HEK293 (cell line): ENCODE results near the gene MACF1.

Experiments used
- CTCF ChIA-PET: fragments of 350-600 bp; formaldehyde crosslinking; extraction: SDS; loops from one replicate; lab custom pipeline; 2021; ENCODE audit warnings: antibody characterized with exemption; lab: Yijun Ruan, JAX
- POLR2A ChIA-PET: fragments of 300-600 bp; formaldehyde crosslinking; extraction: SDS; loops from one replicate; lab custom pipeline; 2020; ENCODE audit warnings: antibody characterized with exemption, inconsistent platforms; lab: Yijun Ruan, JAX
- H3K27ac ChIP-seq: fragments of 200-500 bp; sonication (Bioruptor generic); 2 replicates; pipeline ENCODE4 v1.5.1; 2014; ENCODE audit warnings: low read depth, low read length, control low read depth, inconsistent platforms; ENCODE audit errors: extremely low read depth
- H3K36me3 ChIP-seq, 2 experiments: fragments of 200-500 bp in 1 of 2; sonication (Bioruptor generic) in 1 of 2; 1 replicate in 1 of 2; 2 replicates in 1 of 2; pipeline ENCODE4 v1.5.1; 2014 to 2017; ENCODE audit warnings: inconsistent platforms in 2 of 2, low read length in 2 of 2; ENCODE audit not compliant: control insufficient read depth in 2 of 2, insufficient read depth in 1 of 2
- H3K4me1 ChIP-seq: fragments of 200-500 bp; sonication (Bioruptor generic); 2 replicates; pipeline ENCODE4 v1.5.1; 2014; ENCODE audit warnings: mild to moderate bottlenecking, low read length, inconsistent platforms; ENCODE audit not compliant: control insufficient read depth, insufficient read depth
- H3K4me3 ChIP-seq: 2 replicates; pipeline ENCODE4 v1.5.1; 2011; ENCODE audit warnings: low read depth, mild to moderate bottlenecking, control low read depth, low read length, moderate library complexity
- H3K9me3 ChIP-seq: fragments of 200-500 bp; sonication (Bioruptor generic); 2 replicates; pipeline ENCODE4 v1.5.1; 2014; ENCODE audit warnings: low read depth, low read length, inconsistent platforms; ENCODE audit not compliant: control insufficient read depth, insufficient read depth
- ELK4 ChIP-seq: IDR thresholded peaks from 2 replicates; pipeline ENCODE4 v1.6.1; 2011; ENCODE audit warnings: mild to moderate bottlenecking, low read depth, low read length, borderline replicate concordance
- GLI2 ChIP-seq: fragments of 450-650 bp; formaldehyde crosslinking; IDR thresholded peaks from 2 replicates; pipeline ENCODE4; 2017; ENCODE audit warnings: missing biosample characterization, missing genetic modification characterization, low read depth, borderline replicate concordance
- GLI4 ChIP-seq: fragments of 450-650 bp; formaldehyde crosslinking; IDR thresholded peaks from 2 replicates; pipeline ENCODE4 v1.5.1; 2016; ENCODE audit warnings: missing biosample characterization, missing genetic modification characterization
- KLF17 ChIP-seq: fragments of 450-650 bp; formaldehyde crosslinking; IDR thresholded peaks from 2 replicates; pipeline ENCODE4 v1.5.1; 2016; ENCODE audit warnings: missing biosample characterization, missing genetic modification characterization
- KLF8 ChIP-seq: fragments of 450-650 bp; formaldehyde crosslinking; IDR thresholded peaks from 2 replicates; pipeline ENCODE4 v1.5.1; 2016; ENCODE audit warnings: missing biosample characterization, missing genetic modification characterization
- OVOL3 ChIP-seq: fragments of 450-650 bp; formaldehyde crosslinking; IDR thresholded peaks from 2 replicates; pipeline ENCODE4 v1.5.1; 2016; ENCODE audit warnings: missing biosample characterization, missing genetic modification characterization
- SALL2 ChIP-seq: fragments of 450-650 bp; formaldehyde crosslinking; IDR thresholded peaks from 2 replicates; pipeline ENCODE4 v1.5.0; 2017; ENCODE audit warnings: missing biosample characterization, mild to moderate bottlenecking, missing genetic modification characterization, borderline replicate concordance
- SP7 ChIP-seq: fragments of 450-650 bp; formaldehyde crosslinking; IDR thresholded peaks from 2 replicates; pipeline ENCODE4 v1.5.1; 2016; ENCODE audit warnings: missing biosample characterization, missing genetic modification characterization
- TCF7L2 ChIP-seq: IDR thresholded peaks from 2 replicates; pipeline ENCODE4 v1.6.1; 2011; ENCODE audit warnings: low read depth, mild to moderate bottlenecking, inconsistent platforms, low read length, moderate library complexity, borderline replicate concordance
- TRIM28 ChIP-seq: IDR thresholded peaks from 2 replicates; pipeline ENCODE4 v1.6.1; 2011; ENCODE audit warnings: low read length, control low read depth, borderline replicate concordance
- ZBTB26 ChIP-seq: fragments of 450-650 bp; formaldehyde crosslinking; optimal IDR thresholded peaks from 2 replicates; pipeline ENCODE3; 2016; ENCODE audit warnings: missing biosample characterization, mild to moderate bottlenecking, missing genetic modification characterization
- ZBTB44 ChIP-seq: fragments of 450-650 bp; IDR thresholded peaks from 2 replicates; pipeline ENCODE4 v1.5.1; 2018; ENCODE audit warnings: missing biosample characterization, mild to moderate bottlenecking, missing genetic modification characterization
- ZBTB48 ChIP-seq: fragments of 450-650 bp; formaldehyde crosslinking; IDR thresholded peaks from 2 replicates; pipeline ENCODE4 v1.5.1; 2016; ENCODE audit warnings: missing biosample characterization, missing genetic modification characterization
- ZNF114 ChIP-seq: fragments of 450-650 bp; formaldehyde crosslinking; IDR thresholded peaks from 2 replicates; pipeline ENCODE4 v1.5.0; 2017; ENCODE audit warnings: missing biosample characterization, missing genetic modification characterization
- ZNF121 ChIP-seq: fragments of 450-650 bp; formaldehyde crosslinking; IDR thresholded peaks from 2 replicates; pipeline ENCODE4 v1.5.1; 2016; ENCODE audit warnings: missing biosample characterization, missing genetic modification characterization
- ZNF175 ChIP-seq: fragments of 450-650 bp; formaldehyde crosslinking; IDR thresholded peaks from 2 replicates; pipeline ENCODE4 v1.5.1; 2016; ENCODE audit warnings: missing biosample characterization, missing genetic modification characterization
- ZNF19 ChIP-seq: fragments of 450-650 bp; formaldehyde crosslinking; IDR thresholded peaks from 2 replicates; pipeline ENCODE4; 2016; ENCODE audit warnings: missing biosample characterization, missing genetic modification characterization, low read depth
- ZNF266 ChIP-seq: fragments of 450-650 bp; formaldehyde crosslinking; IDR thresholded peaks from 2 replicates; pipeline ENCODE4 v1.5.1; 2016; ENCODE audit warnings: missing biosample characterization, missing genetic modification characterization, low read depth
- ZNF366 ChIP-seq: fragments of 450-650 bp; formaldehyde crosslinking; conservative IDR thresholded peaks from 2 replicates; pipeline ENCODE4 v1.5.1; 2016; ENCODE audit warnings: missing biosample characterization, missing genetic modification characterization
- ZNF416 ChIP-seq: fragments of 450-650 bp; formaldehyde crosslinking; IDR thresholded peaks from 2 replicates; pipeline ENCODE4 v1.5.1; 2016; ENCODE audit warnings: missing biosample characterization, missing genetic modification characterization
- ZNF48 ChIP-seq: fragments of 450-650 bp; formaldehyde crosslinking; IDR thresholded peaks from 2 replicates; pipeline ENCODE4 v1.5.1; 2016; ENCODE audit warnings: missing biosample characterization, missing genetic modification characterization
- ZNF510 ChIP-seq: fragments of 450-650 bp; formaldehyde crosslinking; IDR thresholded peaks from 2 replicates; pipeline ENCODE4 v1.5.1; 2018; ENCODE audit warnings: mild to moderate bottlenecking, missing genetic modification characterization, missing biosample characterization; ENCODE audit not compliant: insufficient replicate concordance
- ZNF548 ChIP-seq: fragments of 450-650 bp; formaldehyde crosslinking; IDR thresholded peaks from 2 replicates; pipeline ENCODE4 v1.5.1; 2016; ENCODE audit warnings: missing biosample characterization, missing genetic modification characterization
- ZNF747 ChIP-seq: fragments of 450-650 bp; formaldehyde crosslinking; IDR thresholded peaks from 2 replicates; pipeline ENCODE4 v1.5.1; 2016; ENCODE audit warnings: missing biosample characterization, missing genetic modification characterization
- ZNF777 ChIP-seq: fragments of 450-650 bp; formaldehyde crosslinking; IDR thresholded peaks from 2 replicates; pipeline ENCODE4 v1.5.1; 2017; ENCODE audit warnings: missing biosample characterization, missing genetic modification characterization, borderline replicate concordance
- ZNF785 ChIP-seq: fragments of 450-650 bp; formaldehyde crosslinking; IDR thresholded peaks from 2 replicates; pipeline ENCODE4 v1.5.1; 2016; ENCODE audit warnings: missing biosample characterization, missing genetic modification characterization
- ZNF843 ChIP-seq: fragments of 450-650 bp; formaldehyde crosslinking; IDR thresholded peaks from 2 replicates; pipeline ENCODE4 v1.5.1; 2016; ENCODE audit warnings: missing biosample characterization, missing genetic modification characterization
- ZSCAN23 ChIP-seq: fragments of 450-650 bp; formaldehyde crosslinking; IDR thresholded peaks from 2 replicates; pipeline ENCODE4 v1.5.1; 2016; ENCODE audit warnings: missing biosample characterization, missing genetic modification characterization

MACF1 gene

DNA sequence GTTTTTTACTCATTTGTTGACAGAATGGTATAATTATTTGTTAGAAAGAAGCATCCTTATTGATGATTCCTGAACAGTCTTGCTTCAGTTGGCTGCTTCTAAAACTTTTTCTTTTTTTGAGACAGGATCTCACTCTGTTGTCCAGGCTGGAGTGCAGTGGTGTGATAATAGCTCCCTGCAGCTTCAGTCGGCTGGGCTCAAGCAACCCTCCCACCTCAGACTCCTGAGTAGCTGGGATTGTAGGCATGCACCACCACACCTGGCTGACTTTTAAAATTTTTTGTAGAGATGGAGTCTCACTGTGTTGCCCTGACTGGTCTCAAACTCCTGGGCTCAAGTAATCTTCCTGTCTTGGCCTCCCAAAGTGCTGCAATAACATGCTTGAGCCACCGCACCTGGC is 38.8 kb downstream of the MACF1 start:
- H3K36me3 ChIP-seq: no peaks in the 10 kb centered on the region
- TF ChIP-seq ZNF121 (tag by site-specific recombination): peak; percentile 77
- no peak for TF ChIP-seq ZSCAN23 (tag by site-specific recombination)
- TF ChIP-seq, all 188 proteins: peak for 1
- no peak overlapping the region for H3K27ac ChIP-seq
- no peaks in the 10 kb centered on the region for H3K9me3 ChIP-seq
- H3K4me1 ChIP-seq: no peaks in the 10 kb centered on the region
- ChIA-PET POLR2A (no interaction called here), CTCF (no interaction called here)
- no peak overlapping the region for H3K4me3 ChIP-seq

DNA sequence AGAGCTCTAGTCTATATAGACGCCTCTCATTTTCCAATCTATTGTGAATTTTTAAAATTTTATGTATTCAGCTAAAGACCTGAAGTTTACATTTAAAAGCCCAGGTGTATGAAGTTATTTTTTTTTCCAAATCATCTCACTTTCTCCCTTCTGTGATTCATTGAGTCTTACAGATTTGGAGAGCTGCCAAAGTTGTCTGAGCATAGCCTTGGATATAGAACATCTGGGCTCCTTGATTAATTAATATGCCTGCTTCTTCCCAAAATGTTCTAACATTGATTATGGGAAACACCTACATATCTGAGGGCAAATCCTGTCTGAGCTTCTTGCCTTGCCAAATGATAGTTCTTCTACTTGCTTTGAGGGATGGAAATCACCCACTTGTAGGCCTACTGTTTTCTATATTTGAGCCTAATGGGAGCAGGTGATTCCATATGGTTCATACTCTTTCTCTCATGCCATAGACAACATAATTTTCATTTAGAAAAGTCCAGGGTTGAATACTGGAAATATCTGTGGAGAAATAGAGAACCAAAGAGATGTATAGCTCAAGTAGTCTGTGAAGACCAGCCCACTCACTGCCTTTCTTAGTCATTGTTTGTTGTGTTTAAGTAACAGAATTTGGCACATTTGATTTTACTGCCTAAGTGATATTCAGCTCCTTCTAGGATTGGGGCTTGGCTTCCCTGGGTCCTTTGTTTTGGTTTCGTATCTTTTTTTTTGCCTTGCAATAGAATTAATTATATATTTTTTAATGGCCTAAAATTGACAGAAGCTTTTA is 46.2 kb downstream of the MACF1 start:
- Histone ChIP-seq H3K36me3 (peaks cover 0 to 24% of the 10 kb centered on the region in 2 experiments; a peak in 1 of 3 replicates), H3K9me3 (no peaks in the 10 kb centered on the region), H3K4me3 (no peak overlapping the region), H3K27ac (no peak overlapping the region), H3K4me1 (peaks cover 4% of the 10 kb centered on the region; the same call in 1 of the 2 replicates)
- POLR2A ChIA-PET: interaction anchor here (0.6 kb wide), 1 partner anchor 63 kb away, joined by 3 read pairs; no protein-coding TSS in a partner anchor
- TF ChIP-seq GLI2 (tag by site-specific recombination) (no peak), ZBTB26 (no peak), SALL2 (tag by site-specific recombination) (no peak), ZNF777 (tag by site-specific recombination) (no peak), GLI4 (tag by site-specific recombination) (no peak), ZNF175 (tag by site-specific recombination) (no peak), ZNF843 (no peak), ELK4 (no peak), ZNF48 (tag by site-specific recombination) (no peak), ZNF510 (tag by site-specific recombination) (no peak), ZNF114 (no peak)
- CTCF ChIA-PET: interaction anchor here (0.5 to 4.6 kb wide), 6 partner anchors 9 to 189 kb away, joined by 3 to 28 read pairs (median 4); no protein-coding TSS in a partner anchor

DNA sequence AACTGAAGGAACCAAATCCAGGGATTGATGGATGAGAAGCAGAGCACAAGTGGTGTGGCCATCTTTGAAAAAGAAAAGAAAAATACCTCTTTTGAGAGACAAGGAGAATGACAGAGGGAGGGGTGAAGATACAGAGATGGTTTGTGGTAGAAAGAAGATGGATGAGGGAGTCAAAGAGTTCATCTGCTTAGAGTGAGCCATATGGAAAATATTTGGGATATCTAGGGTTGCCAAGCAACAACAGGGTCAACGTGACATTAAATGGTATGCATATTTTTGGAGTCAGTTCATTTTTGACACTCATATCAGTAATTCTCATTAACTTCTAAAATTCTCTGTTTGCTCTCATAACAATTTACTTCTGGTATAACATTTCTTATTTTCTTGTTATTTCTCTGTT is 50.7 kb downstream of the MACF1 start:
- H3K9me3 ChIP-seq: no peaks in the 10 kb centered on the region
- CTCF ChIA-PET: interaction anchor here (0.6 to 11.8 kb wide), 5 partner anchors 25 to 156 kb away, joined by 3 to 184 read pairs (median 24); partner anchors contain the start of gene MACF1
- peaks cover 0 to 46% of the 10 kb centered on the region in 2 experiments; a peak in 2 of 3 replicates for H3K36me3 ChIP-seq
- no peak for TF ChIP-seq ZBTB44 (tag by site-specific recombination)
- no peak for TF ChIP-seq ZNF785
- no peak for TF ChIP-seq ZSCAN23 (tag by site-specific recombination)
- TF ChIP-seq KLF17 (tag by site-specific recombination): no peak
- no peak for TF ChIP-seq OVOL3 (tag by site-specific recombination)
- TF ChIP-seq ZNF747: no peak
- no peak for TF ChIP-seq ZNF843
- TF ChIP-seq ZNF266: no peak
- no peak for TF ChIP-seq ZNF366 (tag by site-specific recombination)
- TF ChIP-seq ZNF19 (tag by site-specific recombination): no peak
- no peak for TF ChIP-seq KLF8 (tag by site-specific recombination)
- no peak for TF ChIP-seq ZBTB48 (tag by site-specific recombination)
- TF ChIP-seq TCF7L2: no peak
- TF ChIP-seq ZNF416: no peak
- no peak for TF ChIP-seq ZNF548
- TF ChIP-seq SP7 (tag by site-specific recombination): no peak
- no peak for TF ChIP-seq TRIM28
- no peak overlapping the region for H3K27ac ChIP-seq
- POLR2A ChIA-PET: no interaction called here
- H3K4me1 ChIP-seq: peaks cover 4% of the 10 kb centered on the region; the same call in 1 of the 2 replicates
- H3K4me3 ChIP-seq: no peak overlapping the region
